ENCODE data around the gene COL6A3.

The COL6A3 gene

DNA sequence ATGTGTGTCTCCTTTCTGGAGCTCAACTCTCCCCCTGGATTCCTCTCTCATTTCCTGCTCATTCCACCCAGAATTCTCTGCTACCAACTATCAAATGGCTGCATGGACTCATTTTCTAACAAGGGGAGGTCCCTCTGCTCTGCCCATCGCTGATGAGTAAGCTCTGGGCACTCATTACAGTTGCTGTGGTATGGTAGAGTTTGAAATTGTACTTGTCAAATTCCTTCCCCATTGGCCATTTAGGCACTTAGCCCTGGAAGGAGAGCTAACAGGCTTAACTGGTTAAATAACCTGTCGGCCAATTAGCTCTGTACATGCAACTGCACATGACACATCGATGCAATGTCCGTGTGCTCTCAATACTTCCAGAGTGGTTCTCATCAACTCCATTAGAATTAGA lies 20.4 kb downstream of the COL6A3 start:
- CTCF ChIA-PET, result no interaction called here
- H3K27ac ChIP-seq, result no peak overlapping the region

DNA sequence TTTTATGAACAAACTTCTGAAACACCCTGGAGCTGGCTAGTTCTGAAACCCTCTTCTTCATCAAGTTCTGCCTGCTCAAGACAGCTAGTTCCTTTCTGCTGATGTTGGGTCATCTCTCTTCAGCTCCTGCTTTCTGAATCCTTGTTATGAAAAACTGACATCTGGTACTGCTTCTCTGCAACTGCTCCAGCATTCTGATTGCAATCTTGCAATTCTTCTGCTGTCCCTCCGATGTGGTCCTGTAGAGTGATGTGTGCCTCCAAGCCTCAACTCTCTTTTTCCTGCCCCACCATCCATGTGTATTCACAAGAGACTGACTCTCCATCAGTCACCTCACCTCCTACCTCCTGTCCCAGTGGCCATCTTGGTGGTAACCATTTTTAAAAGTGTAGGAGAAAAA lies 21.8 kb downstream of the COL6A3 start:
- ChIA-PET CTCF (no interaction called here), POLR2A (ENCODE audit: low non-redundant PET) (no interaction called here)
- TF ChIP-seq, protein P1, sequence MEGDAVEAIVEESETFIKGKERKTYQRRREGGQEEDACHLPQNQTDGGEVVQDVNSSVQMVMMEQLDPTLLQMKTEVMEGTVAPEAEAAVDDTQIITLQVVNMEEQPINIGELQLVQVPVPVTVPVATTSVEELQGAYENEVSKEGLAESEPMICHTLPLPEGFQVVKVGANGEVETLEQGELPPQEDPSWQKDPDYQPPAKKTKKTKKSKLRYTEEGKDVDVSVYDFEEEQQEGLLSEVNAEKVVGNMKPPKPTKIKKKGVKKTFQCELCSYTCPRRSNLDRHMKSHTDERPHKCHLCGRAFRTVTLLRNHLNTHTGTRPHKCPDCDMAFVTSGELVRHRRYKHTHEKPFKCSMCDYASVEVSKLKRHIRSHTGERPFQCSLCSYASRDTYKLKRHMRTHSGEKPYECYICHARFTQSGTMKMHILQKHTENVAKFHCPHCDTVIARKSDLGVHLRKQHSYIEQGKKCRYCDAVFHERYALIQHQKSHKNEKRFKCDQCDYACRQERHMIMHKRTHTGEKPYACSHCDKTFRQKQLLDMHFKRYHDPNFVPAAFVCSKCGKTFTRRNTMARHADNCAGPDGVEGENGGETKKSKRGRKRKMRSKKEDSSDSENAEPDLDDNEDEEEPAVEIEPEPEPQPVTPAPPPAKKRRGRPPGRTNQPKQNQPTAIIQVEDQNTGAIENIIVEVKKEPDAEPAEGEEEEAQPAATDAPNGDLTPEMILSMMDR (conservative IDR thresholded peaks at IDR 0.05; ENCODE audit: low read depth), result no peak
- no peak for DNase-seq (ENCODE audit: low spot score)
- no peak overlapping the region for H3K27ac ChIP-seq

More for the DNA sequence above, 20.4 kb downstream of the COL6A3 start:
- POLR2A ChIA-PET (ENCODE audit: low non-redundant PET), result no interaction called here
- TF ChIP-seq, protein P1 (conservative IDR thresholded peaks at IDR 0.05; ENCODE audit: low read depth), result no peak
- no peak for DNase-seq (ENCODE audit: low spot score)

GRCh38 chr2:237391140-237391539 lies 22.8 kb downstream of the COL6A3 start:
- POLR2A ChIA-PET (ENCODE audit: low non-redundant PET), result no interaction called here
- TF ChIP-seq, protein P1 (conservative IDR thresholded peaks at IDR 0.05; ENCODE audit: low read depth), result no peak
- no peak for DNase-seq (ENCODE audit: low spot score)
- no peak overlapping the region for H3K27ac ChIP-seq
- CTCF ChIA-PET, result interaction anchor here (0.5 kb wide), 1 partner anchor 269 kb away, joined by 3 read pairs; no protein-coding TSS in a partner anchor

DNA sequence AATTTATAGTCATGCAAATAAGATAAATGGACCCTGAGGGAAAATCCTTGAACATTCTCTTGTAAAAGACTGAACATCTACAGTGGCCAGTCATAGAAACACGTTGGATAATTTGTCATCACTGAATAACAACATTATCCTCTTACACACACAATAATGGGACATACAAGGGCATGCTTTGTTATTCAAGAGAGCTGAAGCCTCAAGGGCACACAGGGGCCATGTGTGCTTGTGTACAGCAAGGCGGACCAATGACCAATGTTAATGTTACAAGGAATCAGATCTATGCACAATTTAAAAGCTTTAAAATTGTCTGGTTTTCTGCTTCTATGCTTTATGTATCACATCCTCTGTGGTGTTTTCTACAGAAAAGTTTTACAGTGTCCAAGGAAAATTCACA lies 23.7 kb downstream of the COL6A3 start:
- no peak for DNase-seq (ENCODE audit: low spot score)
- ChIA-PET POLR2A (ENCODE audit: low non-redundant PET) (no interaction called here), CTCF (interaction anchor here (0.6 to 1.0 kb wide), 2 partner anchors 18 to 29 kb away, joined by 3 to 4 read pairs; no protein-coding TSS in a partner anchor)
- H3K27ac ChIP-seq, result no peak overlapping the region
- TF ChIP-seq, protein P1 (conservative IDR thresholded peaks at IDR 0.05; ENCODE audit: low read depth), result no peak

- POLR2A ChIA-PET (ENCODE audit: low non-redundant PET), result no interaction called here
- no peak overlapping the region for H3K27ac ChIP-seq
- TF ChIP-seq, protein P1 (conservative IDR thresholded peaks at IDR 0.05; ENCODE audit: low read depth), result no peak
- CTCF ChIA-PET, result interaction anchor here (0.6 to 1.0 kb wide), 2 partner anchors 18 to 29 kb away, joined by 3 to 4 read pairs; no protein-coding TSS in a partner anchor
- DNase-seq (ENCODE audit: low spot score), result no peak
Measured at GRCh38 chr2:237389831-237390230, 24.1 kb downstream of the COL6A3 start.

DNA sequence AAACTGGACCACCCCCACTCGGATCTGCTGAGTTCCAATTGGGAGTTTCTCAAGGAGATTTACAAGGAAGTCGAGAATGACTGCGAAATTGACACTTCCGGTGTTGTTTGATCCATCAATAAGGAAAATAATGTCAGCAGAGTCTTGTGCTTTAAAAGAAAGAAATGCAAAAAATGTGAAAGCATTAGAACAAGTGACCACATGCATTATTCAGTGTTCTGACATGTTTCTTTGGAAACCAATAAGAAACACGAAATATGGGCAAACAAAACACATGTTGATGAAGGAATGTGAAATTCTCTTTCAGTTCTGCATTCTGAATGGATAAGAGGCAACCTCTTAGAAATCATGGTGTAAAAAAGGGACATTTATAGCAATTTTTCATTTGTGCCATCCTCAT lies 25.9 kb downstream of the COL6A3 start:
- ChIA-PET POLR2A (ENCODE audit: low non-redundant PET) (no interaction called here), CTCF (no interaction called here)
- H3K27ac ChIP-seq, result no peak overlapping the region
- TF ChIP-seq, protein P1 (conservative IDR thresholded peaks at IDR 0.05; ENCODE audit: low read depth), result no peak
- DNase-seq (ENCODE audit: low spot score), result no peak

GRCh38 chr2:237384672-237385020 lies 29.3 kb downstream of the COL6A3 start:
- TF ChIP-seq, protein P1 (conservative IDR thresholded peaks at IDR 0.05; ENCODE audit: low read depth), result no peak
- ChIA-PET POLR2A (ENCODE audit: low non-redundant PET) (no interaction called here), CTCF (no interaction called here)

More at GRCh38 chr2:237384672-237385020, 29.3 kb downstream of the COL6A3 start:
- H3K27ac ChIP-seq, result no peak overlapping the region
- no peak for DNase-seq (ENCODE audit: low spot score)

All from RWPE1 (cell line).